HEK293 (cell line): ENCODE results near the gene LMO3.

Experiments used
- CTCF ChIA-PET: fragments of 350-600 bp; formaldehyde crosslinking; extraction: SDS; loops from one replicate; lab custom pipeline; 2021; ENCODE audit warnings: antibody characterized with exemption; lab: Yijun Ruan, JAX
- POLR2A ChIA-PET: fragments of 300-600 bp; formaldehyde crosslinking; extraction: SDS; loops from one replicate; lab custom pipeline; 2020; ENCODE audit warnings: antibody characterized with exemption, inconsistent platforms; lab: Yijun Ruan, JAX
- H3K27ac ChIP-seq: fragments of 200-500 bp; sonication (Bioruptor generic); 2 replicates; pipeline ENCODE4 v1.5.1; 2014; ENCODE audit warnings: low read depth, low read length, control low read depth, inconsistent platforms; ENCODE audit errors: extremely low read depth
- H3K36me3 ChIP-seq, 2 experiments: fragments of 200-500 bp in 1 of 2; sonication (Bioruptor generic) in 1 of 2; 1 replicate in 1 of 2; 2 replicates in 1 of 2; pipeline ENCODE4 v1.5.1; 2014 to 2017; ENCODE audit warnings: inconsistent platforms in 2 of 2, low read length in 2 of 2; ENCODE audit not compliant: control insufficient read depth in 2 of 2, insufficient read depth in 1 of 2
- H3K4me1 ChIP-seq: fragments of 200-500 bp; sonication (Bioruptor generic); 2 replicates; pipeline ENCODE4 v1.5.1; 2014; ENCODE audit warnings: mild to moderate bottlenecking, low read length, inconsistent platforms; ENCODE audit not compliant: control insufficient read depth, insufficient read depth
- H3K4me3 ChIP-seq: 2 replicates; pipeline ENCODE4 v1.5.1; 2011; ENCODE audit warnings: low read depth, mild to moderate bottlenecking, control low read depth, low read length, moderate library complexity
- H3K9me3 ChIP-seq: fragments of 200-500 bp; sonication (Bioruptor generic); 2 replicates; pipeline ENCODE4 v1.5.1; 2014; ENCODE audit warnings: low read depth, low read length, inconsistent platforms; ENCODE audit not compliant: control insufficient read depth, insufficient read depth
- HOXC10 ChIP-seq: sonication (generic); formaldehyde crosslinking; IDR thresholded peaks from 2 replicates; pipeline ENCODE4 v1.8.1; 2023; ENCODE audit warnings: mild to moderate bottlenecking, missing genetic modification reagents
- KLF16 ChIP-seq: fragments of 450-650 bp; formaldehyde crosslinking; IDR thresholded peaks from 2 replicates; pipeline ENCODE4 v1.5.1; 2017; ENCODE audit warnings: missing biosample characterization, missing genetic modification characterization
- RBAK ChIP-seq: fragments of 450-650 bp; formaldehyde crosslinking; IDR thresholded peaks from 2 replicates; pipeline ENCODE4 v1.5.1; 2016; ENCODE audit warnings: missing biosample characterization, missing genetic modification characterization
- TCF7L2 ChIP-seq: IDR thresholded peaks from 2 replicates; pipeline ENCODE4 v1.6.1; 2011; ENCODE audit warnings: low read depth, mild to moderate bottlenecking, inconsistent platforms, low read length, moderate library complexity, borderline replicate concordance
- TRIM28 ChIP-seq: IDR thresholded peaks from 2 replicates; pipeline ENCODE4 v1.6.1; 2011; ENCODE audit warnings: low read length, control low read depth, borderline replicate concordance
- ZFP37 ChIP-seq: fragments of 450-650 bp; formaldehyde crosslinking; IDR thresholded peaks from 2 replicates; pipeline ENCODE4 v1.5.1; 2016; ENCODE audit warnings: missing biosample characterization, missing genetic modification characterization
- ZNF146 ChIP-seq: fragments of 450-650 bp; formaldehyde crosslinking; IDR thresholded peaks from 2 replicates; pipeline ENCODE4 v1.5.1; 2016; ENCODE audit warnings: missing biosample characterization, missing genetic modification characterization
- ZNF175 ChIP-seq: fragments of 450-650 bp; formaldehyde crosslinking; IDR thresholded peaks from 2 replicates; pipeline ENCODE4 v1.5.1; 2016; ENCODE audit warnings: missing biosample characterization, missing genetic modification characterization
- ZNF2 ChIP-seq: fragments of 450-650 bp; formaldehyde crosslinking; IDR thresholded peaks from 2 replicates; pipeline ENCODE4 v1.5.1; 2016; ENCODE audit warnings: missing biosample characterization, missing genetic modification characterization
- ZNF223 ChIP-seq: fragments of 450-650 bp; formaldehyde crosslinking; IDR thresholded peaks from 2 replicates; pipeline ENCODE4 v1.5.1; 2016; ENCODE audit warnings: missing biosample characterization, missing genetic modification characterization
- ZNF404 ChIP-seq: fragments of 450-650 bp; formaldehyde crosslinking; IDR thresholded peaks from 2 replicates; pipeline ENCODE4 v1.5.1; 2017; ENCODE audit warnings: missing biosample characterization, missing genetic modification characterization
- ZNF433 ChIP-seq: fragments of 450-650 bp; formaldehyde crosslinking; IDR thresholded peaks from 2 replicates; pipeline ENCODE4 v1.5.1; 2016; ENCODE audit warnings: missing biosample characterization, missing genetic modification characterization, low read depth
- ZNF560 ChIP-seq: fragments of 450-650 bp; formaldehyde crosslinking; IDR thresholded peaks from 2 replicates; pipeline ENCODE4 v1.5.1; 2017; ENCODE audit warnings: missing biosample characterization, missing genetic modification characterization, borderline replicate concordance
- ZNF621 ChIP-seq: fragments of 450-650 bp; formaldehyde crosslinking; IDR thresholded peaks from 2 replicates; pipeline ENCODE4 v1.5.1; 2017; ENCODE audit warnings: missing biosample characterization, missing genetic modification characterization
- ZSCAN16 ChIP-seq: fragments of 450-650 bp; formaldehyde crosslinking; IDR thresholded peaks from 2 replicates; pipeline ENCODE4 v1.5.1; 2016; ENCODE audit warnings: missing biosample characterization, missing genetic modification characterization
- TF ChIP-seq, protein P1 (sequence below): fragments of 450-650 bp; formaldehyde crosslinking; IDR thresholded peaks from 2 replicates; pipeline ENCODE4 v1.5.1; 2017; ENCODE audit warnings: missing biosample characterization, missing genetic modification characterization
- TF ChIP-seq, protein P2 (sequence below): fragments of 450-650 bp; formaldehyde crosslinking; IDR thresholded peaks from 2 replicates; pipeline ENCODE4 v1.5.1; 2017; ENCODE audit warnings: missing biosample characterization, missing genetic modification characterization
- TF ChIP-seq, protein P3 (sequence below): fragments of 450-650 bp; formaldehyde crosslinking; IDR thresholded peaks from 2 replicates; pipeline ENCODE4 v1.5.1; 2016; ENCODE audit warnings: missing biosample characterization, missing genetic modification characterization
- TF ChIP-seq, protein P4 (sequence below): fragments of 450-650 bp; formaldehyde crosslinking; IDR thresholded peaks from 2 replicates; pipeline ENCODE4 v1.5.1; 2017; ENCODE audit warnings: missing biosample characterization, missing genetic modification characterization

LMO3 gene

DNA sequence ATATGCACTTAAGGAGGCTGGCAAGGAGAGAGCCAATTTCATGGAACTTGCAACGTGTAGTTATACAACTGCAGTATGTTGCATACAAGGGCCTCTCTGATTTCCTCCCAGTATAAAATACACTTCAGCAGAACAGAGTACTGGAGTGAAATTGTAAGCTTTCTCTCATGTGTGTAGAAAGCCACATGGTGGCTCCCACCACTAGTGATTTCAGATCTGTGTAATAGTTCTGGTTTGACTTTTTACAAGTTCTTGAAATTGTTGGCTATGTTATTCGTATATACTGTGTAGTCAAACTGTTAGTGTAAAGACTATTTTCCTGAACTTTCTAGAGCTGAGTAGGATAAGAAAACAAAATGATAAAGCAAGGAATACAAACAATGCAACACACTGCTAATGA is 16.4 kb upstream of the LMO3 start (continued):
- TF ChIP-seq, protein P1, sequence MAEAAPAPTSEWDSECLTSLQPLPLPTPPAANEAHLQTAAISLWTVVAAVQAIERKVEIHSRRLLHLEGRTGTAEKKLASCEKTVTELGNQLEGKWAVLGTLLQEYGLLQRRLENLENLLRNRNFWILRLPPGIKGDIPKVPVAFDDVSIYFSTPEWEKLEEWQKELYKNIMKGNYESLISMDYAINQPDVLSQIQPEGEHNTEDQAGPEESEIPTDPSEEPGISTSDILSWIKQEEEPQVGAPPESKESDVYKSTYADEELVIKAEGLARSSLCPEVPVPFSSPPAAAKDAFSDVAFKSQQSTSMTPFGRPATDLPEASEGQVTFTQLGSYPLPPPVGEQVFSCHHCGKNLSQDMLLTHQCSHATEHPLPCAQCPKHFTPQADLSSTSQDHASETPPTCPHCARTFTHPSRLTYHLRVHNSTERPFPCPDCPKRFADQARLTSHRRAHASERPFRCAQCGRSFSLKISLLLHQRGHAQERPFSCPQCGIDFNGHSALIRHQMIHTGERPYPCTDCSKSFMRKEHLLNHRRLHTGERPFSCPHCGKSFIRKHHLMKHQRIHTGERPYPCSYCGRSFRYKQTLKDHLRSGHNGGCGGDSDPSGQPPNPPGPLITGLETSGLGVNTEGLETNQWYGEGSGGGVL = no peak
- TF ChIP-seq RBAK (tag by site-specific recombination) = no peak
- TF ChIP-seq HOXC10 (CRISPR knock-in tag) = no peak
- no peak for TF ChIP-seq TCF7L2
- no peak for TF ChIP-seq ZNF560
- TF ChIP-seq ZNF2 (tag by site-specific recombination) = no peak
- TF ChIP-seq ZFP37 (tag by site-specific recombination) = no peak
- TF ChIP-seq, protein P2, sequence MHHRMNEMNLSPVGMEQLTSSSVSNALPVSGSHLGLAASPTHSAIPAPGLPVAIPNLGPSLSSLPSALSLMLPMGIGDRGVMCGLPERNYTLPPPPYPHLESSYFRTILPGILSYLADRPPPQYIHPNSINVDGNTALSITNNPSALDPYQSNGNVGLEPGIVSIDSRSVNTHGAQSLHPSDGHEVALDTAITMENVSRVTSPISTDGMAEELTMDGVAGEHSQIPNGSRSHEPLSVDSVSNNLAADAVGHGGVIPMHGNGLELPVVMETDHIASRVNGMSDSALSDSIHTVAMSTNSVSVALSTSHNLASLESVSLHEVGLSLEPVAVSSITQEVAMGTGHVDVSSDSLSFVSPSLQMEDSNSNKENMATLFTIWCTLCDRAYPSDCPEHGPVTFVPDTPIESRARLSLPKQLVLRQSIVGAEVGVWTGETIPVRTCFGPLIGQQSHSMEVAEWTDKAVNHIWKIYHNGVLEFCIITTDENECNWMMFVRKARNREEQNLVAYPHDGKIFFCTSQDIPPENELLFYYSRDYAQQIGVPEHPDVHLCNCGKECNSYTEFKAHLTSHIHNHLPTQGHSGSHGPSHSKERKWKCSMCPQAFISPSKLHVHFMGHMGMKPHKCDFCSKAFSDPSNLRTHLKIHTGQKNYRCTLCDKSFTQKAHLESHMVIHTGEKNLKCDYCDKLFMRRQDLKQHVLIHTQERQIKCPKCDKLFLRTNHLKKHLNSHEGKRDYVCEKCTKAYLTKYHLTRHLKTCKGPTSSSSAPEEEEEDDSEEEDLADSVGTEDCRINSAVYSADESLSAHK = no peak
- TF ChIP-seq KLF16 (tag by site-specific recombination) = no peak
- TF ChIP-seq ZNF404 (tag by site-specific recombination) = no peak
- no peak for TF ChIP-seq ZNF621 (tag by site-specific recombination)

DNA sequence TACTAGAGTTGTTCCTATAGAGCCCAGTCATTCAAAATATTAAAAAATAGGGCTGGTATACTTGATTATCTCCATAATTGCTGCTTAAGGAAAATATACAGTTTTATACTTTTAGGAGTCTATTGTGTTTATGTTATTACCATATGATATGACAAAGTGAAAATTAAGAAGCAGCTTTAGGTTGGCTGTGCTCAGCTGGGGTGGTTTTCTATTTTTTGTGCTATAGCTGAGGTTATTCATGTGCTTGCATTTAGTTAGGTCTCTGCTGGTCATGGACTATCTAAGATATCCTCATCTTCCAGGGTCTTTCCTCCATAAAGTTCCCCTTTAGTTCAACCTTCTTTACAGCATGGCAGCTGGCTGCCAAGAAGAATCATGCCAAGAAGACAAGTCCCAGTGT is 13.6 kb upstream of the LMO3 start:
- Histone ChIP-seq H3K27ac (no peak overlapping the region), H3K4me3 (no peak overlapping the region), H3K9me3 (no peaks in the 10 kb centered on the region), H3K36me3 (no peaks in the 10 kb centered on the region), H3K4me1 (no peaks in the 10 kb centered on the region)
- ChIA-PET CTCF (interaction anchor here (0.7 kb wide), 2 partner anchors 112 to 1301 kb away, joined by 3 to 4 read pairs; no protein-coding TSS in a partner anchor), POLR2A (no interaction called here)
- no peak for TF ChIP-seq ZNF433 (tag by site-specific recombination)
- no peak for TF ChIP-seq TRIM28
- TF ChIP-seq ZNF223 = no peak
- no peak for TF ChIP-seq ZNF146 (tag by site-specific recombination)

DNA sequence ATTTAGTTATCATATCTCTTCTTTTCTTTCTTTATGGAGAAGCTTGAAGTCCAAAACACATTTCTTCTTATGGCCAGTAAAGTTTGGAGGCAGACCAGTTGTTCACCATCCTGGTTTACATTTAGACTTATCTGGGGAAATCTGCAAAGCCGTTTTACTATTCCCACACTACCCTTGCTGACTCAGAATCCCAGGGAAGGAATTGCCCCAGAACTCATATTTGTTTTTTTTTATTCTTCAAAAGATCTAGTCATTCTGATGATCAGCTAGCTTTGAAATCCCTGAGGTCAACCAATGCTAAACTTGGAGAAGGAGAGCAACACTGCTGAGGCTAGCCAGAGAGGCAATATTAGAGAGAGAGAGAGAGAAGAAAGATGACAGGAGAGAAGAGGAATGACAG is 12.3 kb upstream of the LMO3 start:
- no peak overlapping the region for H3K27ac ChIP-seq
- H3K9me3 ChIP-seq = no peaks in the 10 kb centered on the region
- TF ChIP-seq ZNF175 (tag by site-specific recombination) (no peak), ZSCAN16 (tag by site-specific recombination) (no peak)
- TF ChIP-seq, protein P3, sequence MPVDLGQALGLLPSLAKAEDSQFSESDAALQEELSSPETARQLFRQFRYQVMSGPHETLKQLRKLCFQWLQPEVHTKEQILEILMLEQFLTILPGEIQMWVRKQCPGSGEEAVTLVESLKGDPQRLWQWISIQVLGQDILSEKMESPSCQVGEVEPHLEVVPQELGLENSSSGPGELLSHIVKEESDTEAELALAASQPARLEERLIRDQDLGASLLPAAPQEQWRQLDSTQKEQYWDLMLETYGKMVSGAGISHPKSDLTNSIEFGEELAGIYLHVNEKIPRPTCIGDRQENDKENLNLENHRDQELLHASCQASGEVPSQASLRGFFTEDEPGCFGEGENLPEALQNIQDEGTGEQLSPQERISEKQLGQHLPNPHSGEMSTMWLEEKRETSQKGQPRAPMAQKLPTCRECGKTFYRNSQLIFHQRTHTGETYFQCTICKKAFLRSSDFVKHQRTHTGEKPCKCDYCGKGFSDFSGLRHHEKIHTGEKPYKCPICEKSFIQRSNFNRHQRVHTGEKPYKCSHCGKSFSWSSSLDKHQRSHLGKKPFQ (tag by site-specific recombination) = no peak
- TF ChIP-seq, protein P4, sequence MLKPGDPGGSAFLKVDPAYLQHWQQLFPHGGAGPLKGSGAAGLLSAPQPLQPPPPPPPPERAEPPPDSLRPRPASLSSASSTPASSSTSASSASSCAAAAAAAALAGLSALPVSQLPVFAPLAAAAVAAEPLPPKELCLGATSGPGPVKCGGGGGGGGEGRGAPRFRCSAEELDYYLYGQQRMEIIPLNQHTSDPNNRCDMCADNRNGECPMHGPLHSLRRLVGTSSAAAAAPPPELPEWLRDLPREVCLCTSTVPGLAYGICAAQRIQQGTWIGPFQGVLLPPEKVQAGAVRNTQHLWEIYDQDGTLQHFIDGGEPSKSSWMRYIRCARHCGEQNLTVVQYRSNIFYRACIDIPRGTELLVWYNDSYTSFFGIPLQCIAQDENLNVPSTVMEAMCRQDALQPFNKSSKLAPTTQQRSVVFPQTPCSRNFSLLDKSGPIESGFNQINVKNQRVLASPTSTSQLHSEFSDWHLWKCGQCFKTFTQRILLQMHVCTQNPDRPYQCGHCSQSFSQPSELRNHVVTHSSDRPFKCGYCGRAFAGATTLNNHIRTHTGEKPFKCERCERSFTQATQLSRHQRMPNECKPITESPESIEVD (tag by site-specific recombination) = no peak
- CTCF ChIA-PET = interaction anchor here (0.6 kb wide), 1 partner anchor 76 kb away, joined by 3 read pairs; no protein-coding TSS in a partner anchor
- no peaks in the 10 kb centered on the region for H3K4me1 ChIP-seq
- H3K4me3 ChIP-seq = no peak overlapping the region
- POLR2A ChIA-PET = no interaction called here
- no peaks in the 10 kb centered on the region for H3K36me3 ChIP-seq
